Esophagus squamous epithelium (tissue), 5 donors: Measurements from ENCODE around the gene MGAT4B. TPM values are rescaled to one million over a fixed set of nuclear protein-coding genes. Genes with fewer than 3 reads are reported as not detected.

Source experiments
- DNase-seq: peaks from one replicate; lab custom pipeline; 2025; lab: John Stamatoyannopoulos, UW
- H3K27ac ChIP-seq, 4 donors: fragments of 200-600 bp; sonication (generic); one replicate each; pipeline ENCODE4 v1.5.1; 2016 to 2019; ENCODE audit warnings: mild to moderate bottlenecking in 1 of 4
- H3K27me3 ChIP-seq, 4 donors: fragments of 200-600 bp; sonication (generic); 1 replicate in 3 of 4; 2 replicates in 1 of 4; pipeline versions ENCODE4 v1.5.1 to v1.6.0; 2017 to 2021; ENCODE audit warnings: antibody characterized with exemption in 1 of 4
- H3K36me3 ChIP-seq, 3 donors: fragments of 200-600 bp; sonication (generic); one replicate each; pipeline ENCODE4 v1.5.1; 2016 to 2019
- H3K4me1 ChIP-seq, 3 donors: fragments of 200-600 bp; sonication (generic); one replicate each; pipeline ENCODE4 v1.5.1; 2017 to 2019
- H3K4me3 ChIP-seq, 4 donors: fragments of 200-600 bp; sonication (generic); 1 replicate in 3 of 4; 2 replicates in 1 of 4; pipeline ENCODE4 v1.5.1; 2016 to 2019; ENCODE audit warnings: mild to moderate bottlenecking in 2 of 4, moderate library complexity in 1 of 4
- H3K9me3 ChIP-seq, 3 donors: fragments of 200-600 bp; sonication (generic); one replicate each; pipeline ENCODE4 v1.5.1; 2016 to 2019
- POLR2A ChIP-seq, 4 donors: fragments of 450-650 bp; IDR thresholded peaks; one replicate each; pipeline ENCODE4 v1.6.1; 2017; ENCODE audit warnings: antibody characterized with exemption in 4 of 4, mild to moderate bottlenecking in 4 of 4, moderate library complexity in 3 of 4
- WGBS, 2 donors: methylation state at CpG; one replicate each; pipeline ENCODE4 v1.1.5; 2018; 5-methylcytosine and 5-hydroxymethylcytosine counted together
- intact Hi-C: fragments of 100-400 bp; cut with DNase I; formaldehyde crosslinking; loops from one replicate; pipeline ENCODE4 v1.15.0; 2022
- total RNA-seq, 4 donors: library from RNA; depleted of rRNA; stranded (reverse); fragments of >200 nt; gene quantifications; one replicate each; pipeline ENCODE4 v1.1.0, GENCODE V29; 2016
- TF ChIP-seq, protein P1 (sequence below), 6 experiments: fragments of 450-650 bp in 4 of 6; fragments of 200-600 bp in 2 of 6; sonication (generic) in 2 of 6; IDR thresholded peaks; one replicate each; pipeline ENCODE4 v1.5.1; 2016 to 2019; ENCODE audit warnings: antibody characterized with exemption in 6 of 6, mild to moderate bottlenecking in 4 of 6, moderate library complexity in 4 of 6
- donor health status: DM: yes; HTN: yes; CAD: no.

The MGAT4B gene
- total RNA-seq, 4 donors from 2014 or later: 68.5 to 119 (median 87.7) TPM

DNA sequence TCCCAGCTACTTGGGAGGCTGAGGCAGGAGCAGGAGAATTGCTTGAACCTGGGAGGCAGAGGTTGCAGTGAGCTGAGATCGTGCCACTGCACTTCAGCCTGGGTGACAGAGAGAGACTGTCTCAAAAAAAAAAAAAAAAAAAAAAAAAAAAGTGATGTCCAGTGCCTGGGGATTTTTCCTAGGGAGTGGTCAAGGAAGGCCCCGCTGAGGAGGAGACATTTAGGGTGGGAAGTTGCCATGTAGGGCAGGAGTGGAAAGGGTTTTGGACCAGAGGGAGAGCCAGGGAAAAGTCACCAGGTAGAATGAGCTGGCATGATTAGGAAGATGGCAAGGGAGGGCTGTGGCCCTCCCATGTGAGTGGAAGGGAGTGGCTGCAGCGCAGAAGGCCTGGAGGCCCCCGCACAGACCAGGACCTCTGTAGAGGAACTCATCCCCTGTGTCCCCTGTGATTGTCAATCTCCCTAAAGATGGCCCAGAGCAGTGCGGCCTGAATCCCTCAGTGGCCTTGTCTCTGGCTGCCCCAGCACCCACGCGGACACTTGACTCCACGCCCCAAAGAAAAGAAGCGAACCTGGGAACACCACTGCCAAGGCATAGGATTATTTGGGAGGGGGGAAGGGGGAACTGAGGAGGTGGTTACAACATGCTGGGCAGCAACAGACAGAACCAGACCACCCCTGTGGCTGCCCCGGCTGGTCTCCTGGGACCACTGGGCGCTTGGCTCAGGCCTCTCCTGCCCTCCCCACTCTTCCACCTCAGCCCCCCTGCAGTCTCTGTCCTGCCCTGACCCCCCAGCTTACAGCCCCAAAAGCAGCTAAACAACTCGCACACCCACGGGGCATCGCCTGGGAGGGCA is 11.5 kb upstream of the MGAT4B start:
- H3K27me3 ChIP-seq: no peaks in the 10 kb centered on the region
- DNase-seq: no peak
- H3K4me3 ChIP-seq: peak overlapping the region; percentile 14 to 100 (median 86)
- no peaks in the 10 kb centered on the region for H3K9me3 ChIP-seq
- H3K36me3 ChIP-seq: peaks cover 0 to 9% (median 0%) of the 10 kb centered on the region in 3 donors
- TF ChIP-seq, protein P1, sequence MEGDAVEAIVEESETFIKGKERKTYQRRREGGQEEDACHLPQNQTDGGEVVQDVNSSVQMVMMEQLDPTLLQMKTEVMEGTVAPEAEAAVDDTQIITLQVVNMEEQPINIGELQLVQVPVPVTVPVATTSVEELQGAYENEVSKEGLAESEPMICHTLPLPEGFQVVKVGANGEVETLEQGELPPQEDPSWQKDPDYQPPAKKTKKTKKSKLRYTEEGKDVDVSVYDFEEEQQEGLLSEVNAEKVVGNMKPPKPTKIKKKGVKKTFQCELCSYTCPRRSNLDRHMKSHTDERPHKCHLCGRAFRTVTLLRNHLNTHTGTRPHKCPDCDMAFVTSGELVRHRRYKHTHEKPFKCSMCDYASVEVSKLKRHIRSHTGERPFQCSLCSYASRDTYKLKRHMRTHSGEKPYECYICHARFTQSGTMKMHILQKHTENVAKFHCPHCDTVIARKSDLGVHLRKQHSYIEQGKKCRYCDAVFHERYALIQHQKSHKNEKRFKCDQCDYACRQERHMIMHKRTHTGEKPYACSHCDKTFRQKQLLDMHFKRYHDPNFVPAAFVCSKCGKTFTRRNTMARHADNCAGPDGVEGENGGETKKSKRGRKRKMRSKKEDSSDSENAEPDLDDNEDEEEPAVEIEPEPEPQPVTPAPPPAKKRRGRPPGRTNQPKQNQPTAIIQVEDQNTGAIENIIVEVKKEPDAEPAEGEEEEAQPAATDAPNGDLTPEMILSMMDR (IDR thresholded peaks at IDR 0.05): no peak
- no peak for TF ChIP-seq POLR2A (IDR thresholded peaks at IDR 0.05)
- WGBS, 2 donors: 50 to 54% methylated on average over 8 to 10 of the region's 14 CpGs
- H3K27ac ChIP-seq: peak overlapping the region; percentile 98 to 100 (median 100)
- intact Hi-C loops: no loop called here
- H3K4me1 ChIP-seq: peaks cover 47 to 65% (median 47%) of the 10 kb centered on the region in 3 donors

DNA sequence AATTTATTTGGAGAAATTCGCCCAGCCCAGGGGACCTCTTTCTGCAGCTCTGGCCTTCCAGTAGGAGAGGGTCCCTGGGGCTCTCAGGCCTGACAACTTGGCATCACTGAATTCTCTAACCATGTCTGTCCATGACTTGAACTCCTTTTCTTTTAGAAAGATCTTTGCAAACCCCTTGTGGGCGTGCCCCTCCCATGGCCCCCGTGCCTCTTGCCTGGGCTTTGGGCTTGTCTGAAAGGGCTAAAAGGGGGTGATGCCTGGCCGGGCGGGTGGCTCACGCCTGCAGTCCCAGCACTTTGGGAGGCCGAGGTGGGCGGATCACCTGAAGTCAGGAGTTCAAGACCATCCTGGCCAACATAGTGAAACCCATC is 10.8 kb upstream of the MGAT4B start:
- Histone ChIP-seq H3K9me3 (no peaks in the 10 kb centered on the region), H3K27me3 (no peaks in the 10 kb centered on the region), H3K36me3 (peaks cover 0 to 5% (median 0%) of the 10 kb centered on the region in 3 donors), H3K4me3 (peak overlapping the region; percentile 35 to 69 (median 48)), H3K27ac (peak overlapping the region; percentile 57 to 100 (median 80)), H3K4me1 (peaks cover 40 to 65% (median 42%) of the 10 kb centered on the region in 3 donors)
- no peak for DNase-seq
- 77 to 92% methylated on average over 2 to 5 of the region's 8 CpGs for WGBS, 2 donors
- intact Hi-C loops: no loop called here
- TF ChIP-seq, protein P1 (IDR thresholded peaks at IDR 0.05): no peak
- TF ChIP-seq POLR2A (IDR thresholded peaks at IDR 0.05): no peak

DNA sequence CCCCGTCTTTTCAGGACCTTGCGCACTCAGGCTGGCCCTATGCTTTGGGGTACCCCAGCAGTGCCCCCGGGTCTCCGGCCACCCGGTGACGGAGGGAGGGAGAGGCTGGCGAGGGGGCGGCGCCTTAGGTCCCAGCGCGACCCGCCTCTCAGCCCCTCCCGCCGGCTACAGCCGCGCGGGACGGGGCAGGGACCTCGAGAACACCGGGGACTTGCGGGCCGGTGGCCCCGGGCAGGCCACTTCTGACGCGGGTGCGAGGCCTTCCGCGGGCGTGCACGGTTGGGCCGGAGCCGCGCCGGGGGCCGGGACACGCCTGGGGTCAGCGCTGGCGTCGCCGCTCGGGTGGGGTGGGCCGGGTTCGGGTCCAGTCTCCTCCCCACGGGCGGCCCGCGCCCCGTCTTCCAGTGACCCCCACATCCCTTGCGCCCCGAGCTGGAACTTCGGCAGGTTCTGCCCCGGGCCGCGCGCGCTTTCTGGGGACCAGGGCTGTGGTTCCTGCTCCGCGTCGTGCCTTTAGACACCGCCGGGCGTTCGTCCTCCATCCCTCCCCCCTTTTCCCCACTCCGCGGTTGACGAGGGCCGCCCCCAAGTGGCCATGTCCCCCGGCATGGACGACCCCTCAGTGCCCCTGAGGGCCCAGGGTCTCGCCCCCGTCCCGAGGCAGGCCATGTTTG is 10.3 kb upstream of the MGAT4B start:
- TF ChIP-seq, protein P1 (IDR thresholded peaks at IDR 0.05): no peak
- no peak for TF ChIP-seq POLR2A (IDR thresholded peaks at IDR 0.05)
- Histone ChIP-seq H3K4me1 (peaks cover 36 to 65% (median 39%) of the 10 kb centered on the region in 3 donors), H3K9me3 (no peaks in the 10 kb centered on the region), H3K27me3 (no peaks in the 10 kb centered on the region), H3K36me3 (peaks cover 0 to 8% (median 0%) of the 10 kb centered on the region in 3 donors), H3K27ac (peak overlapping the region; percentile 57 to 100 (median 80)), H3K4me3 (peak overlapping the region; percentile 35 to 69 (median 48))
- intact Hi-C loops: no loop called here
- 4 to 5% methylated on average over 15 to 18 of the region's 72 CpGs for WGBS, 2 donors
- DNase-seq: no peak

DNA sequence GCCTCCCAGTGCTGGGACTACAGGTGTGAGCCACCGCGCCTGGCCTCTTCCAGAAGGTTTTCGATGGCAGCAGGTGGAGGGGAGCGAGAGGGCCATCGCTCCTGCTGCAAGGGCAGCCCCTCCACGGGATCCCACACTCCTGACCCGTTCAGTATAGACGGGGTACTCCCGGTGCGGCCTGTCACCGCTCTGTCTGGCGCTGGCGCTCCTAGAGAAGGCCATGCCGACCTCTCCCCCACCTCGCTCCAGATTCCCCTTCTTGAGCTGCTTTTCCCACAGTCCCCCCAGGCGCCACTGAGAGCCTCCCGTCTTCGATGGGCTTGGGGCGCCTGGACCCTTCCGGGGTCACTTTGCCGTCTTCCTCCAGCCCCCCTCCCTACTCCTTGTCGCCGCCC is 9.7 kb upstream of the MGAT4B start:
- DNase-seq: no peak
- Histone ChIP-seq H3K9me3 (no peaks in the 10 kb centered on the region), H3K4me1 (peaks cover 36 to 62% (median 38%) of the 10 kb centered on the region in 3 donors), H3K27ac (peak overlapping the region; percentile 57 to 100 (median 80)), H3K27me3 (no peaks in the 10 kb centered on the region), H3K4me3 (peak overlapping the region; percentile 35 to 69 (median 48)), H3K36me3 (peaks cover 0 to 8% (median 0%) of the 10 kb centered on the region in 3 donors)
- WGBS, 2 donors: 58 to 71% methylated on average over 14 to 22 of the region's 23 CpGs
- TF ChIP-seq POLR2A (IDR thresholded peaks at IDR 0.05): no peak
- TF ChIP-seq, protein P1 (IDR thresholded peaks at IDR 0.05): no peak
- intact Hi-C loops: no loop called here
